Activated CD4-positive, alpha-beta T cell treated with anti-CD3 and anti-CD28 coated beads, Interleukin-2, Interleukin-6, amounts not matched to agents 100 ng/mL and 50 ng/mL, durations not matched to agents 16 hours and 8 hours (primary cell): ENCODE measurements around the gene MMD2.
"Not testable (repeated sequence)": the region's sequence is repeated elsewhere in the genome, so short reads cannot be mapped to it uniquely, and the experiment has no call there.

Experiments
- DNase-seq: peaks from one replicate; pipeline ENCODE4 v3.0.0-alpha.2; 2020

Gene MMD2

GRCh38 chr7:4893188-4893587 is 65.8 kb downstream of the MMD2 start:
- not testable (repeated sequence) for DNase-seq

- not testable (repeated sequence) for DNase-seq
These were observed 67.5 kb downstream of the MMD2 start for GRCh38 chr7:4891522-4891921.

GRCh38 chr7:4889682-4890081 is 69.3 kb downstream of the MMD2 start:
- no peak for DNase-seq

GRCh38 chr7:4888161-4888560 is 70.8 kb downstream of the MMD2 start:
- DNase-seq: no peak

GRCh38 chr7:4886671-4887070 is 72.3 kb downstream of the MMD2 start:
- no peak for DNase-seq

- no peak for DNase-seq
These were observed 73.6 kb downstream of the MMD2 start for GRCh38 chr7:4885317-4885807.

- no peak for DNase-seq
These were observed 74.8 kb downstream of the MMD2 start for GRCh38 chr7:4884164-4884563.

GRCh38 chr7:4883372-4884144 is 75.4 kb downstream of the MMD2 start, which contains the start of gene RADIL:
Gene RADIL, minus strand, starts transcription at chr7:4883716. Its CDS starts 5,577 bp downstream, at chr7:4878139.
- DNase-seq: peak; percentile 94

GRCh38 chr7:4883033-4883371 is 76.0 kb downstream of the MMD2 start:
- DNase-seq: no peak

GRCh38 chr7:4882169-4883032 is 76.6 kb downstream of the MMD2 start:
- DNase-seq: no peak

GRCh38 chr7:4880218-4880617 is 78.8 kb downstream of the MMD2 start:
- no peak for DNase-seq

- no peak for DNase-seq
These were observed 79.4 kb downstream of the MMD2 start for GRCh38 chr7:4879396-4880081.

- no peak for DNase-seq
These were observed 80.4 kb downstream of the MMD2 start for GRCh38 chr7:4878336-4879335.

- no peak for DNase-seq
These were observed 82.4 kb downstream of the MMD2 start for GRCh38 chr7:4876586-4876985.

GRCh38 chr7:4875391-4875790 is 83.6 kb downstream of the MMD2 start:
- DNase-seq: no peak

GRCh38 chr7:4873071-4873944 is 85.7 kb downstream of the MMD2 start:
- DNase-seq: no peak

GRCh38 chr7:4871930-4872675 is 86.9 kb downstream of the MMD2 start:
- no peak for DNase-seq

GRCh38 chr7:4871056-4871680 is 87.8 kb downstream of the MMD2 start:
- DNase-seq: peak; percentile 9

- no peak for DNase-seq
These were observed 90.5 kb downstream of the MMD2 start for GRCh38 chr7:4868493-4868892.
